Neural crest cell (in vitro differentiated cells): ENCODE results near the gene SPOPL. TPM values are rescaled to one million over a fixed set of nuclear protein-coding genes. Genes with fewer than 3 reads are reported as not detected.
A peak's percentile ranks its signal among the peaks of the same experiment; 100 is the strongest.

Experiments
- DNase-seq: peaks from one replicate; pipeline ENCODE4 v3.0.0; 2021; ENCODE audit warnings: low read depth, mixed read lengths, low spot score
- H3K27ac Mint-ChIP-seq: one replicate; pipeline ENCODE4 v1.8.0; 2021; ENCODE audit warnings: mild to moderate bottlenecking, mixed read lengths; ENCODE audit not compliant: unreplicated experiment
- H3K27me3 Mint-ChIP-seq: 2 replicates; pipeline ENCODE4 v1.8.0; 2021; ENCODE audit warnings: low read depth, mild to moderate bottlenecking, mixed read lengths
- H3K36me3 Mint-ChIP-seq: 2 replicates; pipeline ENCODE4 v1.8.0; 2021; ENCODE audit warnings: low read depth, mild to moderate bottlenecking, mixed read lengths
- H3K4me1 Mint-ChIP-seq: 2 replicates; pipeline ENCODE4 v1.8.0; 2021; ENCODE audit warnings: mixed read lengths
- H3K4me3 Mint-ChIP-seq: one replicate; pipeline ENCODE4 v1.8.0; 2021; ENCODE audit warnings: mild to moderate bottlenecking, mixed read lengths
- H3K9me3 Mint-ChIP-seq: 2 replicates; pipeline ENCODE4 v1.8.0; 2021; ENCODE audit warnings: mixed read lengths
- CTCF ChIP-seq: fragments of 200-600 bp; sonication (generic); conservative IDR thresholded peaks from 2 replicates; pipeline ENCODE4 v1.5.0; 2021; ENCODE audit warnings: antibody characterized with exemption, mild to moderate bottlenecking
- total RNA-seq: library from RNA; stranded (reverse); gene quantifications from 2 replicates; pipeline ENCODE4 v1.2.1, GENCODE V29; 2021

Gene SPOPL
- total RNA-seq, 1 donor from 2014 or later: 18.0 TPM

- H3K27me3 Mint-ChIP-seq: no peaks in the 10 kb centered on the region
- no peak overlapping the region for H3K4me3 Mint-ChIP-seq
- peaks cover 8% of the 10 kb centered on the region for H3K4me1 Mint-ChIP-seq
- no peak overlapping the region for H3K27ac Mint-ChIP-seq
- H3K9me3 Mint-ChIP-seq: no peaks in the 10 kb centered on the region
- no peaks in the 10 kb centered on the region for H3K36me3 Mint-ChIP-seq
- DNase-seq: no peak
- no peak for TF ChIP-seq CTCF
These were observed 6.2 kb upstream of the SPOPL start for GRCh38 chr2:138495384-138495783.

GRCh38 chr2:138496096-138496651 lies 5.4 kb upstream of the SPOPL start:
- Mint-ChIP-seq H3K36me3 (no peaks in the 10 kb centered on the region), H3K27ac (no peak overlapping the region), H3K27me3 (no peaks in the 10 kb centered on the region), H3K9me3 (no peaks in the 10 kb centered on the region), H3K4me3 (peak overlapping the region; percentile 39), H3K4me1 (peaks cover 12% of the 10 kb centered on the region)
- DNase-seq: no peak
- no peak for TF ChIP-seq CTCF

GRCh38 chr2:138497294-138497693 lies 4.3 kb upstream of the SPOPL start:
- Mint-ChIP-seq H3K36me3 (no peaks in the 10 kb centered on the region), H3K9me3 (no peaks in the 10 kb centered on the region), H3K27ac (no peak overlapping the region), H3K4me3 (no peak overlapping the region), H3K27me3 (no peaks in the 10 kb centered on the region), H3K4me1 (peaks cover 15% of the 10 kb centered on the region)
- no peak for DNase-seq
- TF ChIP-seq CTCF: no peak

- H3K4me1 Mint-ChIP-seq: peaks cover 30% of the 10 kb centered on the region
- no peak for DNase-seq
- no peaks in the 10 kb centered on the region for H3K9me3 Mint-ChIP-seq
- no peak overlapping the region for H3K27ac Mint-ChIP-seq
- H3K27me3 Mint-ChIP-seq: no peaks in the 10 kb centered on the region
- peak overlapping the region; percentile 91 for H3K4me3 Mint-ChIP-seq
- H3K36me3 Mint-ChIP-seq: no peaks in the 10 kb centered on the region
- no peak for TF ChIP-seq CTCF
These were observed 1.9 kb upstream of the SPOPL start for GRCh38 chr2:138499684-138500083.

GRCh38 chr2:138500592-138501424 lies 762 bp upstream of the SPOPL start:
- H3K27me3 Mint-ChIP-seq: no peaks in the 10 kb centered on the region
- no peaks in the 10 kb centered on the region for H3K9me3 Mint-ChIP-seq
- DNase-seq: no peak
- H3K27ac Mint-ChIP-seq: peak overlapping the region; percentile 90
- H3K4me3 Mint-ChIP-seq: peak overlapping the region; percentile 91
- peaks cover 28% of the 10 kb centered on the region for H3K4me1 Mint-ChIP-seq
- no peak for TF ChIP-seq CTCF
- no peaks in the 10 kb centered on the region for H3K36me3 Mint-ChIP-seq
